KG1 (cell line): Measurements from ENCODE around the gene PDCL3.

Experiments used
- DNase-seq: peaks from one replicate; lab custom pipeline; 2025; lab: John Stamatoyannopoulos, UW

Gene PDCL3

GRCh38 chr2:100611079-100612029, 48.6 kb downstream of the PDCL3 start:
- no peak for DNase-seq

DNA sequence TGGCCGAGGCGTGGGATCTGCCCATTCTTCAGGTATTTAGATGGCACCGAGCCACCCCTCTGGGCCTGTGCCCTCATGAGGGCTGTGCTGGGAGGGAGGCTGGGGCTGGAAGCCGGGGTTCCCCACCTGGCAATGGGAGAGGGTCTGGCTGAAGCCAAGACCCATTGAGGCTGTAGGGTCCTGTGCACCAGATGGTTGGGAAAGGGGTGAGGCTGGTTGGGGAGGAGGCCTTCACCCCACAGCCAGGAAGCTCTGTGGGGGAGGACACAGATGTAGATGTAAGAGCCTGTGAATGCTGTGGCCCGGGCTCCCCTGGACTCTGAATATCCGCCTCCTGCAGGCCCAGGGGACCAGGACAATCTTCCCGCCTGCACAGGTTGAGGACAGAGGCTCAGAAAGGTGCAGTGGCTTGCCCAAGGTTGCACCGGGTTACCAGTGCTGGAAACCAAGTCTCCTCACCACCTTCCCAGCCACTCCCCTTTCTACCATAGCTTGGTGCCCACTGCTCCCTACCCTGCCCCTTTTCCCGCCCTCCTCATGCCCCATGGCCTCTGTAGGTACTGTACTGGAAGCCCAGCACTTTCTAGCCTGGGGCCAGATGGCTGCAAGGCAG, 49.7 kb downstream of the PDCL3 start:
- no peak for DNase-seq

GRCh38 chr2:100613719-100614118, 50.9 kb downstream of the PDCL3 start:
- DNase-seq, result no peak

DNA sequence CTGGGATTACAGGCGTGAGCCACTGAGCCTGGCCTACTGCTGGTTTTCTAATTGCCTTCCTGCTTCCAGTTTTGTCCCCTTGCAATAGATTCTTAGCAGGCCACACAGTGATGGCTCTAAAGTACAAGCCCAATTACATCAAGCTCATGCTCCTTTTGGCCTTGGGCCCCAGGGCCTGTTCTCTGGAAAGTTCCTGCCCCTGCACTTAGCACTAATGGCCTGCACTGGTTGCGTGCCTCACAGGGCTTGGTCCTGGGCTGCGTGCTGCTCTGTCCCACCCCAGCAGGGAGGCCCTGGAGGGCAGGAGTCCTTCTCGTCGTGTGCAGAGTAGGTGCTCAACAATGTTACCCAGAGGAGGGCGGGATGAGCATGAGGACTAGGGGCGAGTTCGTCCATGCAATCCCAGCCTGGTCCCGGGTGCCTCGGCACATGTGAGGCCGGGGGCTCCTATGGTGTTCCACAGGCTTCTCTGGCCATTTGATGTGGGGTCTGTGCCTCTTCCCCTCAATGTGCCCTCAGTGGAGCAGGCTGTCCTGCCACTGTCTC, 51.7 kb downstream of the PDCL3 start:
- no peak for DNase-seq

DNA sequence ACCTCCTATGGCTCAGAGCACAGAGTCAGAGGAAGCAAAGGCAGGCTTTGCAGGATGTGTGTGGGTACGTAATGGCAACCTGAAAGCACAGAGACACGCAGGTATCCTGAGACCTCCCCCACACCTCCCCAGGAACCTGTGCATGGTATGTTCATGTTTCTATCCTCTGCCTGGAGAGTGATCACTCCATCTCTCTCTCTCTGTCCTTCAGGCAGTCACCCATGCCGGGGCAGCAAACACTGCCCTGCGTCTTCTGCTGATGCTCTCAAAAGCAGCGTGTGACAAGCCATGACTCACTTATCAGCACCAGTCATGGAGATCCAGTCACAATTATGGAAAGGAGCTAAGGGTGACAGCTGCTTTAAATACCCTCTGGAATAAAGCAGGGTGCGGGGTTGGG, 52.7 kb downstream of the PDCL3 start:
- DNase-seq, result no peak

- DNase-seq, result no peak
Measured at GRCh38 chr2:100615886-100616285, 53.1 kb downstream of the PDCL3 start.

GRCh38 chr2:100616841-100617390, 54.1 kb downstream of the PDCL3 start:
- no peak for DNase-seq

GRCh38 chr2:100619951-100620350, 57.2 kb downstream of the PDCL3 start:
- DNase-seq, result no peak

GRCh38 chr2:100620481-100620880, 57.7 kb downstream of the PDCL3 start:
- no peak for DNase-seq

DNA sequence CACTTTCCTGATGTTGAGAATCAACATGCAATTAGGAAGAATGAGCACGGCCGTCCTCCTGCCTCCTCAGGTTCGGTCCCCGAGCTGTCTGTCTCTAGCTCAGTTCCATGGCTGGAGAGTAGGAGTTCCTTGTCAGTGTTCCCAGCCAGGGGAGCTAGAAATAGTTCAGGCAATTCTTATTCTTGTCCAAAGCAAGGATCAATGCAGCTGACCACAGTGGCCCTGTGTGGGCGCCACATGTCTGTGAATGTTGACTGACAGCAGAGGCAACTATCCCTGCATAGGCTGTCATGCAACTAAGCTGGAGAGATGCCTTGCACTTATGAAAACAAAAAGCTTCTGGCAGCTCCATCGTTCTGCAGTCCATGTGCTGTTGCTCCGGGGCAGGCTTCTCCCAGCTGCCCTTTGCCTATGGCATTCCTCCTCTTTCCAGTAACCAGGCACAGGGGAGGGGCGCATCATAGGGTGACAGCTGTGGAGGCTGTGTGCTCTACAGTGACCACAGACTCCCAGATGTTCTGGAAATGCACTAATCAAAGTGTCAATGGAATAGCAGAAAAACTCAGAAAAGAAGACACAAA, 58.7 kb downstream of the PDCL3 start:
- no peak for DNase-seq

- DNase-seq, result no peak
Measured at GRCh38 chr2:100623033-100623715, 60.4 kb downstream of the PDCL3 start.

DNA sequence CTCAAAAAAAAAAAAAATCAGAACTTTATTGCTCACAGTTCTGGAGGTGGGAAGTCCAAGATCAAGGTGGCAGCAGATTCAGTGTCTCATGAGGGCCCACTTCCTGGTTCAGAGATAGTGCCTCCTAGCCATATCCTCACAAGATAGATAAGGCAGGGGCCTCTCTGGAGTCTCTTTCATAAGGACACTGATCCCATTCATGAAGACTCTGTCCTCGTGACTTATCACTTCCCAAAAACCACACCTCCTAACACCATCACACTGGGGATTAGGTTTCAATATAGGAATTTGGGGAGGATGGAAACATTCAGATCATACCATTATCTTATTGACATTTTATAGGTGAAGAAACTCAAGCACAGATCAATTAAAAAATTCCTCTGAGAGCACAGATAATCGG, 61.1 kb downstream of the PDCL3 start:
- no peak for DNase-seq

DNA sequence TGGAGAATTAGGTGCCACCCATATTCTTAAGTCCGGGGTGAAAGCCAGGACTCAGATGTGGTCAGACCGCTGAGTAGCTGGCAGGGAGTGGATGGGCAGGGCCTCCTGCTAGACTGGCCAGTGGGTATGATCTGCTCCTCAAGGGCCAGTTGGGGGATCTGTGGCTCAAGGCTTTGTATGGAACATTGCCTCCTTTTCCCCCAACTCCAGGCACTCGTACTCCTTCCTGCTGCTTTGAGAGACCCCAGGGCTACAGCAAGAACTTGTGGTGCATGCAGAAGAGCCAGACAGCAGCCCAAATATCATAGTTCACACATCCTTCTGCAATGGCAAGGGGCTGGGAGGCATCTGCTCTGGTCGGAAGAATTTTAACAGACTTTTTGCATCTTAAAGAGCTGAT, 61.7 kb downstream of the PDCL3 start:
- DNase-seq, result no peak

- DNase-seq, result no peak
Measured at GRCh38 chr2:100625717-100626116, 62.9 kb downstream of the PDCL3 start.
